ENCODE results near the gene INPP5B.

INPP5B gene

GRCh38 chr1:37813529-37814145, 133.2 kb downstream of the INPP5B start:
- no peak for TF ChIP-seq CTCF (IDR thresholded peaks at IDR 0.05; ENCODE audit: low read depth, low read length, missing control alignments)
- no peak for DNase-seq (ENCODE audit: extremely low read depth, low read depth)

DNA sequence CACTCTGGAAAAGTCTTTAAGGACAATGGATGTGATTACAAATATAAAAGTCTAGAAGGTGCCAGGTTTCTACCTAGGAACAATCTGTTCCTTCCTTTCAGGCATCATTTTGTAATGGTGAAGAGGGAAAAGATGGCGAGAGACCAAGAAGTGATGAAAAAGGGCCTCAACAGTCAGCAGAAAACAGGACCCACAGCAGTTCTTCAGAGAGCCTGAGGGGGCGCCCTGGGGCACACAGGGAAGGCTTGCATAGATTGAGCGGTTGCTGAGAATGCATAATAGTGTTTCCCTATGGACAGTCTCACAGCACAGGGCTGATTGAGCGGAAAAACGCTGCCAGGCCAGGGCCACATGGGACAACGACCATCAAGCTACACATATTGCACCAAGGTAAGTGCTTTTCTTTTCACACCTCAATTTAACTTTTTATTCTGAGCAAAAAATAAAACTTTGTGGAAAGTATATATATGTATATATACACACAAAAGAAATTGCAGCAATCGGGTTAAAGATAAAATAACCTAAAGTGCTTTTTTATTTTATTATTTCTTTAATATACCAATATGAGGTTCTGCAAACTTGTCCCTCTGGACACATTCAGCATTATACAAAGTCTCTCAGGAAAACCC, 135.7 kb downstream of the INPP5B start:
- peak; percentile 58 for DNase-seq (ENCODE audit: extremely low read depth, low read depth)
- no peak overlapping the region for H3K4me3 ChIP-seq (replicated peaks; ENCODE audit: low read depth, low read length)
- peak; percentile 90 for TF ChIP-seq CTCF (IDR thresholded peaks at IDR 0.05; ENCODE audit: low read depth, low read length, missing control alignments)

More at GRCh38 chr1:37813529-37814145, 133.2 kb downstream of the INPP5B start:
- no peak overlapping the region for H3K4me3 ChIP-seq (replicated peaks; ENCODE audit: low read depth, low read length)

All from HFF-Myc (cell line).